HG03342 (cell line): ENCODE data around the gene HYAL3.

Experiments
- ATAC-seq: cut with Tn5 transposase; IDR thresholded peaks from one replicate; pipeline ENCODE4 v1.9.1; 2021; ENCODE audit warnings: mild to moderate bottlenecking, moderate library complexity; ENCODE audit not compliant: unreplicated experiment

The HYAL3 gene, protein sequence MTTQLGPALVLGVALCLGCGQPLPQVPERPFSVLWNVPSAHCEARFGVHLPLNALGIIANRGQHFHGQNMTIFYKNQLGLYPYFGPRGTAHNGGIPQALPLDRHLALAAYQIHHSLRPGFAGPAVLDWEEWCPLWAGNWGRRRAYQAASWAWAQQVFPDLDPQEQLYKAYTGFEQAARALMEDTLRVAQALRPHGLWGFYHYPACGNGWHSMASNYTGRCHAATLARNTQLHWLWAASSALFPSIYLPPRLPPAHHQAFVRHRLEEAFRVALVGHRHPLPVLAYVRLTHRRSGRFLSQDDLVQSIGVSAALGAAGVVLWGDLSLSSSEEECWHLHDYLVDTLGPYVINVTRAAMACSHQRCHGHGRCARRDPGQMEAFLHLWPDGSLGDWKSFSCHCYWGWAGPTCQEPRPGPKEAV

DNA sequence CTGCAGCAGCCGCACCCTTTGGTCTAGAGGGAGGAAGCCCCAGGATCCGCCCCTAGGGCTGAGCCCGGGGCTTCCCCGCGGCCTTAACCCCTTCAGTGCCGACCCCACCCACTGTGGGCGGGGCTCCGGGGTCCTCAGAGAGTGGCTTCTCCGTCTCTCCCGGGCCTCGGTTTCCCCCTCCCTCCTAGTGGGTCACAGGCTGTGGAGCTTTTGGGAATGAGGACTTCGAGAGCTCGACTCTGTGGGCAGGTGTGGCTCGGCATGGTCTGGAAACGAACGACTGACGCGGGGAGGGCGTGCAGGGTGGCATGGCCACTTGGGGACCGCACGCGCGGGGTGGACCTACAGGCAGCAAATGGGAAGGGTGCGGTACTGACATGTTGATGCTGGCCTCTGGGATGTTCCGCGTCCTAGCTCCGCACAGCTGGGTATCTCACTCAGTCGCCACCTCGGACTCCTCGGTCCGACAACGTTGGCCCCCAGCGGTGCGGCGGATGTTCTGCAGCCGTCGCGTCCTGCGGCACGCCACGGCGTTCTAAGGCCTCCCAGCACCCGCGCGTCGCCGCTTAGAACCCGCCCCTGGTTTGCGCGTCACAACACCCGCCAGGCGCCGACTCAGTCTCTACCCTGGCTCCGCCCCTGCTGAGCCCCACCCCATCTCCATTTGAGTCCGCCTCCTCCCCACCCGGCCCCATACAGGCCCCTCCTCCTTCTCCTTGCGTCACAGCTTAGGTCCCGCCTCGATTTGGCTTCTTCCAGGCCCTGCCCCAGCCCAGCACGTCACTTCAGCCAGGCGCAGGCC lies at the start of gene HYAL3, which contains the start of gene NAA80:
Gene HYAL3 (minus strand): TSS at position 570 of the 802 bp plus-strand sequence. CDS start 3,803 bp downstream, outside the sequence.
Gene NAA80 (minus strand): TSS at position 570 of the 802 bp plus-strand sequence. CDS start 1,942 bp downstream, outside the sequence.
- ATAC-seq: peak; percentile 86

DNA sequence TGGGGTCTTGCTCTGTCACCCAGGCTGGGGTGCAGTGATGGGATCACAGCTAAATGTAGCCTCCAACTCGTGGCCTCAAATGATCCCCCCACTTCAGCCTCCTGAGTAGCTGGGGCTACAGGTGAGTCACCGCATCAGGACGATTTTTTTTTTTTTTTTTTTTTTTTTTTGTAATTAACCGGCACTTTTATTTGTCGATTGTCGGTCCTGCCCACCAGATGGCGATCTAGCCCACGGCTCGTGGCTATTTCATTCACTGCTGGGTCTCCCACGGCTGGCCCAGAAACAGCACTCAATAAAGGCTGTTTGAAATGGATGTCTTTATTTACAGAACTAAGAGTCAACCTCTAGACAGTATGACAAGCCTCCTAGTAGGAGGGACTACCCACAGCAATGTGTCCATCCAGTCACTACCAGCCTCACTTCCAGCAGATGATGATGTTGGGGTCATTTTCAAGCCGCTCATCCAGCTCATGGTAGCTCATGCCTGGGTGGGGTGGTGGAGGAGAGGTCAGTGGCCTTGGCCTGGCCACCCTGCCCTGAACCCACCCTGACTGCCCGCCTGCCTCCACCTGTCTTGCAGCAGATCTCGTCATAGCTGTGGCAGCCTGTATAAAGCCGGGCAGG lies 48.1 kb upstream of the HYAL3 start:
- no peak for ATAC-seq

DNA sequence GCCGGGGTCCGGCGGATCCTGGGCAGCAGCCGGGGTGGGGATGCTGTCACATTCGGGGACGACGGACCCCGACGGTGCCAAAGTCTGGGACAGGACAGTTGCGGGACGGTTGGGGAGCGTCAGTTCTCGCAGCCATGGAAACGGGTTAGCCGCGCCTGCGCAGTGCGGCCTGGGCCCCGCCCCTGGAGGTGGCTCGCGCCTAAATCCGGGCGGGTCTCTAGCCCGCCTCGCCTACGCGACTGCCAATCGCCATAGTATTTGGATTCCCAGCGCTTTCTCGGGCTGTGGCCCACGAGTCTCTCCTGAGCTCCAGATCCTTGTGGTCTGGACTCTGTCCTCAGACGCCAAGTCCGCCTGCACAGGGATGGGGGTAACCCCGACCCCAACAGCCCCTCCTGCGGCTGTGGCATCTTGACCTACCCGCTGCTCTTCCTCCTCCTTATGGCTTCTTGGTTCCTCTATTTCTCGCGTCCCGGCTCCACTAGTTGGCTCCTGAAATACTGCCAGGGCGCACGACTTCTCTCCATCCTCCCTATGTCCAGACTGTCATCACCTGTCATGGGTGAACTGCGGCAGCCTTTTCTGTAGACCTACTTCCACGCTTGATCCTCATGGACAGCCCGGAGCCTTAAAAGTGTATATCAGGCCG lies 46.5 kb upstream of the HYAL3 start, which contains the start of gene ZMYND10:
Gene ZMYND10 (minus strand): TSS at position 147 of the 649 bp plus-strand sequence. CDS start 153 bp downstream, outside the sequence.
- ATAC-seq: peak; percentile 33

DNA sequence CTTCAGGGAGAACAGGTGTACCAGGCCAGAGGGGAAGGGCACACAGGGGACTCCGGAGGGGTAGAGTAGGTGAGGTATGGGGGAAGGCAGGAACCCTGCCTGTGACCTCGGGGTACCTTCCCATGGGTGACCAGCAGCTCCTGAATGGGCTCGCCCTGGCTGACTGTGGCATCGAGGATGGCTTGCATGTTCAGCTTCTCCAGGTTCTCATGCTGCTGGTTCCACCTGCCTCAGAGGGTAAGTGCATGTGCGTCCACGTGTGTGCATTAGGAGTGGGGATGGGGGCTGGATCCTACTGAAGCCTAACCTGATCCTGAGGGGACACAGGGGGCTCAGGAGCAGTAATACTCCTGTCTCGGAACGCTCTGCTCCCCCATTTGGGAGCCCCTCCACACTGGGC lies 45.8 kb upstream of the HYAL3 start:
- no peak for ATAC-seq

DNA sequence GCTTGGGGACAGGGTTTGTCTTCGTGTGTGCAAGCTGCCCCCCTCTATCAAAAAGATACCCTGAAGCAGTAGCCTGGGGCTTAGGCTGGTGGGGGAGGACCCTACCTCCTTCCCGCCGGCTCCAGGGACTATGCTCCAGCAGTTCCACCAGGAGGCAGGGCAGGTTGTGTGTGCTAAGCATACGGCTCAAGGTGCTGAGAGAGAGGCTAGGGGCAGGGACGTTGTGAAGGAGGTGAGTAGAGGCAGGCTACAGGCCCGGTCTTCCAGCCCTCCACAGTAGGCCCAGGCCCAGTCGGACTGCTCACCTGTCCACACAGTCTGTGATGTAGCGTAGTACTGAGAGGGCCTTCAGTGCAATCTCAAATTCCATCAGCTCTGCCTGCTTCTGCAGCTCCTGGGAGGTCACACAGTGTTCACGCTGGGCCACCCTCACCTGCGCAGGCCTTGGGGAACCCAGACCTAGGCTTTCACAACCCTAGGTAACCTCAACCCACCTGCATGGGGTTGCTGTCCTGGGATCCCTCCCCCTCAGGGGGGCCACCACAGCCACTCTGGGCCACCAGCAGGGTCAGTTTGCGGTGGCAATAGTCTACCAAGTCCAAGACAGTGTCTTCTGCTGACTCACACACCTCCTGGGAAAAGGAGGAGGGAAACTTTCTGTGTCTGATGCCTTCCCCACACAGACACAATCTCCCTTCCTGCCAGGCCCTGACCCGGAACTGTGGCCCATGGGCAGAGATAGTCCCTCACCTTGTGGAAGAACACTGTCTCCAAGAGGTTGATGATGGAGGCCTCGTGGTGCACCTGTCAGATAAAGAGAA lies 43.8 kb upstream of the HYAL3 start:
- no peak for ATAC-seq

DNA sequence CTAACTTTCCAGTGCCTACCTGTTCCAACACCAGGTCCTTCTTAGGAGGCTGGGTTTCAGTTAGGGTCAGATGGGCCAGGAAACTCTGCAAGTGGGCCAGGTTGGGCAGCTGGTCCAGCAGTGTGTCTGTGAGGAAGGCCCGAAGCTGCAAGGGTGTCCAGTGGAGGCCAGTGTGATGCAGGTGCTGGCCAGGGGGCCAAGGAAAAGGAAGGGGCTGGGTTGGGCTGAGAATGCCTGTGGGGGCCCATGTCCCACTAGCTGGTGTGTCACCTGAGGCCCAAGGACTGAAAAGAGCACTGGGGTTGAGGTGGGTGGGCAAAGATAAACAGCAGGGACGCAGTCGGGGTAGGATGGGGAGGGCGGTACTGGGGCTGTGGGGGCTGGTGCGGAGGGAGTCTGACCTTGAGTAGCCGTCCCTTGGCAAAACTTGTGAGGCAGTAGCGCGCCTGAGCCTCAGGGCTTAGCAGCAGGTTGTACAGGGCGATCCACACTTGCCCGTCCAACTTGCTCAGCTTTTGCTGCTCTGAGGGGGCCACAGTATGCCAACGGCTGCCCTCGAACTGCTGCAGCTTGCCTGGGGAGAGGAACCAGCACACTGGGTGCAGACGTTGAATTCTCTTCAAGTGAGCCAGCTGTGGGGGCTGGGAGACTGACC lies 42.9 kb upstream of the HYAL3 start:
- no peak for ATAC-seq

DNA sequence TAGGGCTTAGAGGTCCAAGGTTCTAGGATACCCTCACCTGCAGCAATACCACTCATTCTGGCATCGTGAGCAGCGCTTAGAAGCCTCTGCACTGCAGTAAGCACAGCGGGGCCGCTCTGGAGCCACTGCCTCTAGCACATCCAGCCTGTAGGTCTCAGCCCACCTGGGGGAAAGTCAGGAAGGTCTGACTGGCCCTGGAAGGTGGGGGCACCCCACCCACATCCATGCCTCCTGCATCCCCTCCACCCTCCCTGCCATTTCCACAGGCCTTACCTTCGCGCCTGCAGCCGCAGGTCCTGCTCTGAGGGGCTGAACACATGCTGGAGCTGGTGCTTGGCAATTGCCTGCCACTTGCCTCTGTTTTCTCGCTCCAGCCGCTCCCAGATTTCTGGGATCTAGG lies 42.3 kb upstream of the HYAL3 start:
- no peak for ATAC-seq

DNA sequence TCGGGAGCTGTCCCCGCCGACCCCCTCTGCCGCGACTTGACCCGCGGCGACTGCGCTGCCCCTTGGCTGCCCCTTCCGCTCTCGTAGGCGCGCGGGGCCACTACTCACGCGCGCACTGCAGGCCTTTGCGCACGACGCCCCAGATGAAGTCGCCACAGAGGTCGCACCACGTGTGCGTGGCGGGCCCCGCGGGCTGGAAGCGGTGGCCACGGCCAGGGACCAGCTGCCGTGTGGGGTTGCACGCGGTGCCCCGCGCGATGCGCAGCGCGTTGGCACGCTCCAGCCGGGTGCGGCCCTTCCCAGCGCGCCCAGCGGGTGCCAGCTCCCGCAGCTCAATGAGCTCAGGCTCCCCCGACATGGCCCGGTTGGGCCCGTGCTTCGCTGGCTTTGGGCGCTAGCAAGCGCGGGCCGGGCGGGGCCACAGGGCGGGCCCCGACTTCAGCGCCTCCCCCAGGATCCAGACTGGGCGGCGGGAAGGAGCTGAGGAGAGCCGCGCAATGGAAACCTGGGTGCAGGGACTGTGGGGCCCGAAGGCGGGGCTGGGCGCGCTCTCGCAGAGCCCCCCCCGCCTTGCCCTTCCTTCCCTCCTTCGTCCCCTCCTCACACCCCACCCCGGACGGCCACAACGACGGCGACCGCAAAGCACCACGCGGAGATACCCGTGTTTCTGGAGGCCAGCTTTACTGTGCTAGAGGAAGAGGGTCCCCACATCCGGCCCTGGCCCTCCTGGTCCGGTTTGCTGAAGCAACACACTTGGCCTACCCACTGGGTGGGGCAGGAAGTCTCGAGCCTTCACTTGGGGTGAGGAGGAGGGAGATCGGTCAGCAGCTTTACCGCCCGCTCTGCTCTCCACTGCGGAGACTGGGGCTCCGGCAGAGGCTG lies 41.5 kb upstream of the HYAL3 start, which contains the start of gene RASSF1:
Gene RASSF1 (minus strand): TSS at position 389 of the 882 bp plus-strand sequence. CDS start 31 bp downstream, at position 358.
- ATAC-seq: no peak

DNA sequence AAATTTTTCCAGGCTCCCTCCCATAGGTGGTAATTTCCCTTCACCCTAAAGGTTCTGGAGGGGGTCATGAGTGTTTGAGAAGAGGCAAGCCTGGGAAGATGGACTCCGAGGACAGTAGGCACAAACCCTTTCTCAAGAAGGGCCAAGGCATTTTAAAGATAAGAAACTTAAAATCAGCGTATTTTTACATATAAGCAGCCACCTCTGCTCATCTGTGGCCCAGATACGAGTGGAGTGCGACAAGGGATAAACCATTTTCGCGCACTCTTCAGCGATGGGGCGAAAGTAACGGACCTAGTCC lies 40.9 kb upstream of the HYAL3 start:
- no peak for ATAC-seq

DNA sequence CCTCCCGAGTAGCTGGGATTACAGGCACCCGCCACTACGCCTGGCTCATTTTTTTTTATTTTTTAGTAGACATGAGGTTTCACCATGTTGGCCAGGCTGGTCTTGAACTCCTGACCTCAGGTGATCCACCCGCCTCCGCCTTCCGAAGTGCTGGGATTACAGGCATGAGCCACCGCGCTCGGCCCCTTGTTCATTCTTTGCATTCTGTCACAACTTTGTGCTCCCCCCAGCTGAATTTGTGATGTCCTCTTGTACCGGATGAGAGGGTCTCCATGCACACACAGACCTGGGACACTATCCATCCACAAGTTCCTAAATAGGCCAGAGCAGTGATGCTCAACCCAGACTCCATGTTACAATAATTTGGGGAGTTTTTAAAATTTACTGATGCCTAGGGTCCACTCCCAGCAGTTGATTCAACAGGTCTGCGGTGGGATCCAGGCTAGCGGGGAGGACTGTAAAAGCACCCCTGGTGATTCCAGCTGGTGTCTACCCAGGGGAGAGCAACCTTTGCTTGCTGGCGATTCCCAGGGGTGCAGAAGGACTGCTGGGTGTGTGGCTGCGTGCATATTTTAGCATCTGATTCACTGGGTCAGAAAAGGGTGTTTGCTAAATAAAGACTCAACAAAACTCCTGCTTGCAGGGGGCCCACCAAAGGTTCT lies 40.4 kb upstream of the HYAL3 start:
- no peak for ATAC-seq

DNA sequence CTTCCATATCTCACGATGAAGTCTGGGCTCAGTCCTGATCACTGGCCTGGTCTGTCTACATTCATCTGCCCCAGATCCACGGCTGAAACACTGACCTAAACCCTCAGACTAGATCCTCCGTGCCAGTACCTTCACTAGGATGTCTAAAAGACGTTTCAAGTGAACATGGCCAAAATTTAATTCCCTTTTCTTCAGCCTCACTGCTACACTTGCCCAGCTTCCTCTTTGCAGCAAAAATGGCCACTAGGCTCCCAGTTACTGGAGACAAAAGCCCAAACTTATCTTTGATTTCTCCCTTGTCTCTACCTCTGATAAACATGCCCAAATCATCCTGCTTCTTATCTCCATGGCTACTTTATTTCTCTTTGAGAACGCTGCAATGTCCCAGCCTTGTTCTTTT lies 39.8 kb upstream of the HYAL3 start:
- no peak for ATAC-seq

DNA sequence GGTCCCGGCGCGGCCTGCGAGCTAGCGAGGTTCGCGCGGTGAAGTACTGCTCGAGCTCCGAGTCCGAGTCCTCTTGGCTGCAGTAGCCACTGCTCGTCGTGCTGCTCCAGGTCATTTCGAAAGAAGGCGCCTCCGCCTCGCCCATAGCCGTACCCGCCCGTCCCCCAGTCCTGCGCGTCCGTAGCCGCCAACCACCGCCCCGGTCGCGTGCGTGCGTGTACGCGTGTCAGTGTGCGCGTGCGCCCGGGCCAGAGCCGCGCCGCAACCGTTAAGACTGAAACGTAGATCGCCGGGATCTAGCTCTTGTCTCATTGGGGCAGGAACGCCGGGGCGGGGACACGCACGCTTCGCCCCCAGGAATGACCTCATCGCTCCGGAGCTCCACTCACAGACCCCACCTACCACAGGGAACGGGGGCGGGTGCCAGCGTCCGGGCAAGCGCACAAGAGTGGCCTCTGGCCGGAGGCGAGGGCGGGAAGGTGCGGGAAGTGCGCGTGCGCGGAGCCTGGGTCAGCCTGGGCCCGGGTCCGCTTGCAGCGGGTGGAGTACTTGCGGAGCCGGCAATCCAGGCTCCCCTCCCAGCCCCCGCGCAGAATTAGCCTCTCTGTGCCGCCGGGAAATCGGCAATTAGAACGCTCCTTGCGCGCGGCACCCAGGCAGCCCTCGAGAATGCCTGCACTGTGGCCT lies 38.1 kb upstream of the HYAL3 start:
- ATAC-seq: peak; percentile 70

DNA sequence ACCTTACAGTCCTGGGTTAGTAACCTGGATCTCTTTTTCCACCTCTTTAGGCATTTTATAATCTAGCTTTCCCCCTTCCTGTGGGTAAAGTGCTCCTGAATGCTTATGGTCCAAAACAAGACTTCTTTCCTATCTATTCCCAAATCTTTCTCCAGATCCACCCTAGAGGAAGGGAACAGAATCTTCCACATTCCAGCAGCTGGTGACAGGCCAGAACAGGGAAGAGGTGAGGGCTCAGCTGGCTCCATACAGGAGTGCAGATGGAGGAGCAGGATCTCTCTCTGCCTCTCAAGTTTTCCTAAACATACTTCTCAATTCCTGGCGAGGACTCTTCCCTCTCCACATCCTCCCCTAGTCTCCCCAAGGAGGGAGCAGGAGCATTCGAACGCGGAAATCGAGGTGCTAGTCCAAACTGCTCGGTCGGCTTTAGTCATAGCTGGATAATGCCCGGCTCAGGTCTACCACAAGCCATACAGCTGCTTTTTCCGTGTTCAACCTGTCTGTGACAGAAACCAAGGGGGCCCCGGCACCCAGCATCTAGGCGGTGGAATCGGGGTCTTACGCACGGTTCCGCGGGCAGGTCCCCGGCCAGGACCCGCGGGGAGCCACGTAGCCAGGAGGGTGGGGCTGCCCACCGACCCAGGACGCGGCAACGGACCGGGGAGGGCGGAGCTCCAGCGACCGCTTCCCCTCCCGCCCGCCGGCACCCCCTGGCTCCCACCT lies 37.4 kb upstream of the HYAL3 start:
- peak; percentile 38 for ATAC-seq

DNA sequence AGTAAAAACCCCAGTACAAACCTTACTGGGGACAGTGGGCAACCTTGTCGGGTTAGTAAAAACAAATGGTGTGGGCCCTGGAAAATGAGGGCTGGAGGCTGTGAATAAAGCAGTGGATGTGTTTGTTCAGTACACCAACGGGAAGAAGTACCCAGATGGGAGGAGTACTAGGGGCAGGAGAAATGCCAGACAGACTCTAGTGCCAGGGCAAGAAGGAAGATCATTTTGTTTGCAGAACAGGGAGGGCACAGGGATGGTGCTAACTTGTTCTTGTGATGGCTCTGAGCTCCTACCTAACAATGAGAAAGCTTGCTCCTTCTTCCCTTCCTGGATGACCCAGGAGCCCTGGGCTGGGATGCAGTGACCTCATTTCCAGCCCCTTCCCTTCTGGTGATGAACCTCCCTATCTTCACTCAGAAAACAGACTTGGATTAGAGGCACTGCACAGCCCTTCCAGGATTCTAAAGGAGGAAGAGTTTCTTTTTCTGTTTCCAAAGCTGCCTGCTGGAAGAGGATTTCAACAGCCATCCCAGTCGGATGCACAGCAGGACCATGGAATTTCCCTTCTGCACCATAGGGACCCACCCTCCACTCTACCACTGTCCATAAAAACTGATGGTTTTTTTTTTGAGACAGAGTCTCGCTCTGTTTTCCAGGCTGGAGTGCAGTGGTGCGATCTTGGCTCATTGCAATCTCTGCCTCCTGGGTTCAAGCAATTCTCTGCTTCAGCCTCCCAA lies 35.3 kb upstream of the HYAL3 start:
- ATAC-seq: no peak

DNA sequence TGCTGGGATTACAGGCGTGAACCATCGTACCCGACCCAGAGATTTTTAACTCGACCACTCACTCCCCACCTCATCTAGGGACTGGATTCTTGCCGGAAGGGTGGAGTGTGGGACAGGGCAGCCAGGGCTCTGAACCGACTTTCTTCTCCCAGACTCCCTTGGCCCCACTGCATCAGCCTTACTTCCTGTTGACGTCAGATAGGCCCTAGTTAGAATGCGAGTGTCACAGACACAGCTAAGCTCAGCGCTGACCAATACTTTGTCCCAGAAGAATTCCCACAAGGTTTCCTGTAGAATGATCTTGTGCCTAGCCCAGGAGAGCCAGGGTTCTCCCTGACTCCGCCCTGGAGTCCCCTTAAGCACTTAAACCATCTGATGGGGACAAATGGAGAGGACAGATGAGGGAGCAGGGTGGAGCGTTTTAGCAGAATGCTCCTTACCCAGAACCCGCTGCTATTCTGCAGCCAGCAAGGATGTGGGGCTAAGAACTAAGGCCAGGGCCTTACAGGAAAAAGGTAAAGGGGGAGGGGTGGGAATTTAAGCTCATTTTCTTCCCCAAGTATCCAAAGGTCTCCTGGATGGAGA lies 34.6 kb upstream of the HYAL3 start:
- no peak for ATAC-seq
